Nephron progenitor cell (in vitro differentiated cells): ENCODE data around the gene DYNLT5.

Experiments
- DNase-seq: peaks from one replicate; pipeline ENCODE4 v3.0.0; 2021
- H3K27ac Mint-ChIP-seq: 2 replicates; pipeline ENCODE4 v1.8.0; 2021; ENCODE audit warnings: mild to moderate bottlenecking, moderate library complexity, mixed read lengths
- H3K27me3 Mint-ChIP-seq: 2 replicates; pipeline ENCODE4 v1.8.0; 2021; ENCODE audit warnings: mild to moderate bottlenecking, low read depth, mixed read lengths; ENCODE audit not compliant: poor library complexity
- H3K36me3 Mint-ChIP-seq: 2 replicates; pipeline ENCODE4 v1.8.0; 2021; ENCODE audit warnings: low read depth, mixed read lengths
- H3K4me1 Mint-ChIP-seq: 2 replicates; pipeline ENCODE4 v1.8.0; 2021; ENCODE audit warnings: mixed read lengths
- H3K4me3 Mint-ChIP-seq: 2 replicates; pipeline ENCODE4 v1.8.0; 2021; ENCODE audit warnings: mild to moderate bottlenecking, moderate library complexity, mixed read lengths
- H3K9me3 Mint-ChIP-seq: 2 replicates; pipeline ENCODE4 v1.8.0; 2021; ENCODE audit warnings: mild to moderate bottlenecking, moderate library complexity, mixed read lengths
- TF ChIP-seq, protein P1 (sequence below): fragments of 200-600 bp; sonication (generic); IDR thresholded peaks from 2 replicates; pipeline ENCODE4 v1.5.0; 2021; ENCODE audit warnings: antibody characterized with exemption

DYNLT5 gene

DNA sequence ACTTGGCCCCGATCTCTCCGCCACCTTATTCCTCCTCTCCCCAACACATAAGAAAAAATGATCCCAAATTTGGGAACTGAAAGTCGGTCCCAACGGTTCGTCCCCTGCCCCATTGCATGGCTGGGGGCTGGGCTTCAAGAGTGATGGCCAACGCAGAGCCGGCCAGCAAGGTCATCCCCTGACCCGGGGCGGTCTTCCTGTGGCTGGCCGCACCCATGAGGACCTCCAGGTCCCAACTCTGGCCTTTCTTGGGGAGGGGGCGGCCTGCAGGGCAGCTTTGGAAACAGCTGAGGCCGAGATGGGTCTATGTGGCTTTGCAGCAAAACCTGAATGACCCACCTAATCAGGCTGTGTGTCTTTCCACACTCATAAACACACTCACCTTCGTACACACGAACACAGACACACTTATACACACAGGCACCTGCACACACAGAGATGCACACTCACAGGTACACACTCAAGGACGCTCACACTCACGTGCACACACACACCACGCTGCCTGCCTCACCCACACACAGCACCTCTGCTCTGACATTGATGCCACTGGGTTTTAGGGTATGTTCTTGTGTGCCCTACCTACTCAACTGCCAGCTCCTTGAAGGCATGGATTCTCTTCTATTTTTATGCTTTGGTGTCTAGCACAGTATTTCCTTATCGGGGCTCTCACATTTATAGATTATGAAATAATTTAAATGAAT, 562 bp downstream of the DYNLT5 start:
- Mint-ChIP-seq H3K9me3 (no peaks in the 10 kb centered on the region), H3K4me3 (peak overlapping the region; percentile 80), H3K27me3 (peaks cover 33% of the 10 kb centered on the region), H3K36me3 (no peaks in the 10 kb centered on the region), H3K4me1 (peaks cover 16% of the 10 kb centered on the region), H3K27ac (no peak overlapping the region)
- DNase-seq, result peak; percentile 6
- TF ChIP-seq, protein P1, sequence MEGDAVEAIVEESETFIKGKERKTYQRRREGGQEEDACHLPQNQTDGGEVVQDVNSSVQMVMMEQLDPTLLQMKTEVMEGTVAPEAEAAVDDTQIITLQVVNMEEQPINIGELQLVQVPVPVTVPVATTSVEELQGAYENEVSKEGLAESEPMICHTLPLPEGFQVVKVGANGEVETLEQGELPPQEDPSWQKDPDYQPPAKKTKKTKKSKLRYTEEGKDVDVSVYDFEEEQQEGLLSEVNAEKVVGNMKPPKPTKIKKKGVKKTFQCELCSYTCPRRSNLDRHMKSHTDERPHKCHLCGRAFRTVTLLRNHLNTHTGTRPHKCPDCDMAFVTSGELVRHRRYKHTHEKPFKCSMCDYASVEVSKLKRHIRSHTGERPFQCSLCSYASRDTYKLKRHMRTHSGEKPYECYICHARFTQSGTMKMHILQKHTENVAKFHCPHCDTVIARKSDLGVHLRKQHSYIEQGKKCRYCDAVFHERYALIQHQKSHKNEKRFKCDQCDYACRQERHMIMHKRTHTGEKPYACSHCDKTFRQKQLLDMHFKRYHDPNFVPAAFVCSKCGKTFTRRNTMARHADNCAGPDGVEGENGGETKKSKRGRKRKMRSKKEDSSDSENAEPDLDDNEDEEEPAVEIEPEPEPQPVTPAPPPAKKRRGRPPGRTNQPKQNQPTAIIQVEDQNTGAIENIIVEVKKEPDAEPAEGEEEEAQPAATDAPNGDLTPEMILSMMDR, result no peak

GRCh38 chr1:66757722-66758240, 5.5 kb downstream of the DYNLT5 start:
- Mint-ChIP-seq H3K27me3 (peaks cover 7% of the 10 kb centered on the region), H3K9me3 (peaks cover 11% of the 10 kb centered on the region), H3K4me3 (no peak overlapping the region), H3K36me3 (no peaks in the 10 kb centered on the region), H3K4me1 (peaks cover 12% of the 10 kb centered on the region), H3K27ac (no peak overlapping the region)
- TF ChIP-seq, protein P1, result no peak
- no peak for DNase-seq

- Mint-ChIP-seq H3K9me3 (peaks cover 16% of the 10 kb centered on the region), H3K4me1 (peaks cover 8% of the 10 kb centered on the region), H3K27ac (no peak overlapping the region), H3K36me3 (no peaks in the 10 kb centered on the region), H3K27me3 (peaks cover 3% of the 10 kb centered on the region), H3K4me3 (no peak overlapping the region)
- TF ChIP-seq, protein P1, result no peak
- DNase-seq, result no peak
Measured at GRCh38 chr1:66758241-66758755, 6.0 kb downstream of the DYNLT5 start.

GRCh38 chr1:66760506-66760905, 8.2 kb downstream of the DYNLT5 start:
- TF ChIP-seq, protein P1, result no peak

GRCh38 chr1:66761221-66761620, 9.0 kb downstream of the DYNLT5 start:
- peaks cover 20% of the 10 kb centered on the region for H3K9me3 Mint-ChIP-seq
- H3K27ac Mint-ChIP-seq, result no peak overlapping the region
- no peak overlapping the region for H3K4me3 Mint-ChIP-seq
- peaks cover 8% of the 10 kb centered on the region for H3K4me1 Mint-ChIP-seq
- H3K36me3 Mint-ChIP-seq, result no peaks in the 10 kb centered on the region
- no peak for DNase-seq
- peaks cover 3% of the 10 kb centered on the region for H3K27me3 Mint-ChIP-seq
- TF ChIP-seq, protein P1, result no peak

More at GRCh38 chr1:66760506-66760905, 8.2 kb downstream of the DYNLT5 start:
- Mint-ChIP-seq H3K4me1 (peaks cover 8% of the 10 kb centered on the region), H3K9me3 (peaks cover 20% of the 10 kb centered on the region), H3K4me3 (no peak overlapping the region), H3K36me3 (no peaks in the 10 kb centered on the region), H3K27ac (no peak overlapping the region), H3K27me3 (peaks cover 3% of the 10 kb centered on the region)
- DNase-seq, result no peak
